ENCODE measurements around the gene EHD4.
A peak's percentile ranks its signal among the peaks of the same experiment; 100 is the strongest.

EHD4 gene

DNA sequence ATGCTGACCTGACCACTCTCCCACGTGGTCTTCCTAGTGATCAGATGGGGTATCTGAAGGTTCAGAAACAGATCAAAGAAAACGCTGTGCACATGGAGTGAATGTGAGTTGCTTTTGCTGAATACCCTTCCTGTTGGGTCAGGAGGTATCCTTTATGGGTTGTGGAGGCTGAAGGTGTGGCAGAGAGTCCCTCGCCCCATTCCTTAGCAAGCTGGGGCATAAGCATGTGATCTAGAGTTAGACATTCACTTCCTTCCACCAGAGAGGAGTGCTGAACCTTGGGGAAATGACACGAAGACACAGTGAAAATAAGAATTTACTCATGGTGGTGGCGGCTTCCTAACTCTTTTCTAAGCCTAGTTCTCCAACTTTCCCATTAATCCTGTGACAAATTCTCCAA lies 50.7 kb downstream of the EHD4 start:
- TF ChIP-seq, protein P1, sequence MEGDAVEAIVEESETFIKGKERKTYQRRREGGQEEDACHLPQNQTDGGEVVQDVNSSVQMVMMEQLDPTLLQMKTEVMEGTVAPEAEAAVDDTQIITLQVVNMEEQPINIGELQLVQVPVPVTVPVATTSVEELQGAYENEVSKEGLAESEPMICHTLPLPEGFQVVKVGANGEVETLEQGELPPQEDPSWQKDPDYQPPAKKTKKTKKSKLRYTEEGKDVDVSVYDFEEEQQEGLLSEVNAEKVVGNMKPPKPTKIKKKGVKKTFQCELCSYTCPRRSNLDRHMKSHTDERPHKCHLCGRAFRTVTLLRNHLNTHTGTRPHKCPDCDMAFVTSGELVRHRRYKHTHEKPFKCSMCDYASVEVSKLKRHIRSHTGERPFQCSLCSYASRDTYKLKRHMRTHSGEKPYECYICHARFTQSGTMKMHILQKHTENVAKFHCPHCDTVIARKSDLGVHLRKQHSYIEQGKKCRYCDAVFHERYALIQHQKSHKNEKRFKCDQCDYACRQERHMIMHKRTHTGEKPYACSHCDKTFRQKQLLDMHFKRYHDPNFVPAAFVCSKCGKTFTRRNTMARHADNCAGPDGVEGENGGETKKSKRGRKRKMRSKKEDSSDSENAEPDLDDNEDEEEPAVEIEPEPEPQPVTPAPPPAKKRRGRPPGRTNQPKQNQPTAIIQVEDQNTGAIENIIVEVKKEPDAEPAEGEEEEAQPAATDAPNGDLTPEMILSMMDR (IDR thresholded peaks at IDR 0.05; ENCODE audit: insufficient read depth, low read depth, low read length, missing control alignments): no peak
- no peak overlapping the region for H3K4me3 ChIP-seq (ENCODE audit: low read length)
- DNase-seq (ENCODE audit: low read depth): peak; percentile 44

GRCh38 chr15:41921167-41921566 lies 51.2 kb downstream of the EHD4 start:
- H3K4me3 ChIP-seq (ENCODE audit: low read length): no peak overlapping the region
- DNase-seq (ENCODE audit: low read depth): no peak
- TF ChIP-seq, protein P1 (IDR thresholded peaks at IDR 0.05; ENCODE audit: insufficient read depth, low read depth, low read length, missing control alignments): no peak

DNA sequence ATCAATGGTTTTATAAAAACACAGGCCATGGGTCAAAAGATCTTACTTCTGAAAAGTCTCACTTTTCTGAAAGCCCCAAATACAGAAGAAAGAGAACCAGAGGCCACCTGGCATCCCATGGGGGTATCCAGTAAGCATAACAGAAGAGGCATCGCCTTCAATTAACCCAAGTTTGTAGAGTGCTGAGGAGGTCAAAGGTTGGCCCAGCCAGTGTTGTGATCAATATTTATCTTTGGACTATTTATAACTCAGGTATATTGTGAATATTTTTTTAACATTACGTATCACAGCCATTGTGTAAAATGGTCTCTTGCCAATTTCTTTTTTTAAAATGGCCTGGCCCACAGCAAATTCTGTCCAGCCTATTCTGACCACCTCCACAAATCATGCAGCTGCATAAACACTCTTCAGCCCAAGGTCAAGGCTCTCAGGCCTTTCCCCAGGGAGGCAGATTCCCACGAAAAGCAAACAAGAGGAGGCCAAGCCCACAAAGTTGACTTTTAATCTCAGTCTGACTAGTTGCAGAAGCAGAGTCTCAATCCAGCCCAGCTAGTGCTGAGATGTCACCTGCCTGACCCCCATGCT lies 52.3 kb downstream of the EHD4 start:
- H3K4me3 ChIP-seq (ENCODE audit: low read length): no peak overlapping the region
- TF ChIP-seq, protein P1 (IDR thresholded peaks at IDR 0.05; ENCODE audit: insufficient read depth, low read depth, low read length, missing control alignments): no peak
- no peak for DNase-seq (ENCODE audit: low read depth)

DNA sequence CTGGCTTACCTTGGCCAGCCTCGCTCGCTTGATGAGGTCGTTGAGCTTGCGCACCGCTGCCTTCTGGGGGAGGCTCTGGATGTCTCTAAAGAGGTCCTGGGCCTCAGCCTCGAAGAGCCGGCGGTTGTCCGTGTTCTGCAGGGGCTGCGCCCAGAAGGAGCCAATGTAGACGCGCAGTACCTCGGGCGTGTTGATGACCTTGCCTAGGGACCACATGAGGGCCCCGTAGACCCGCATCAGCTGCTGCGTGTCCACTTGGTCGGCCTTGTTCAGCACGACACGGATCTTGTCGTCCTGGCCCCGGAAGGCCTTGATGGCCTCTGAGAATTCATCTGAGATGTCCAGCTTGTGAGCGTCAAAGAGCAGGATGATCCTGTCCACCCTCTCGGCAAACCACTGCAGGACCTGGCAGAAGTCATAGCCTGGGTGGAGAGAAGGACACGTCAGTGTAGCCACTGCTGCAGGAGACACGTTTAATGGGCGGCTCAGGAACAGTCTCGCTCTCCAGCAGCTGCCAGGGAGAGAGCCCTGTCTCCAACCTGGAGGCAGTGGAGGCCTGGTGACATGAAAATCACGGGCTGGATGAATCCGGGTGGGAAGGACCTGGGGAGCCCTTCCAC lies 53.0 kb downstream of the EHD4 start:
- no peak overlapping the region for H3K4me3 ChIP-seq (ENCODE audit: low read length)
- no peak for DNase-seq (ENCODE audit: low read depth)
- TF ChIP-seq, protein P1 (IDR thresholded peaks at IDR 0.05; ENCODE audit: insufficient read depth, low read depth, low read length, missing control alignments): no peak

DNA sequence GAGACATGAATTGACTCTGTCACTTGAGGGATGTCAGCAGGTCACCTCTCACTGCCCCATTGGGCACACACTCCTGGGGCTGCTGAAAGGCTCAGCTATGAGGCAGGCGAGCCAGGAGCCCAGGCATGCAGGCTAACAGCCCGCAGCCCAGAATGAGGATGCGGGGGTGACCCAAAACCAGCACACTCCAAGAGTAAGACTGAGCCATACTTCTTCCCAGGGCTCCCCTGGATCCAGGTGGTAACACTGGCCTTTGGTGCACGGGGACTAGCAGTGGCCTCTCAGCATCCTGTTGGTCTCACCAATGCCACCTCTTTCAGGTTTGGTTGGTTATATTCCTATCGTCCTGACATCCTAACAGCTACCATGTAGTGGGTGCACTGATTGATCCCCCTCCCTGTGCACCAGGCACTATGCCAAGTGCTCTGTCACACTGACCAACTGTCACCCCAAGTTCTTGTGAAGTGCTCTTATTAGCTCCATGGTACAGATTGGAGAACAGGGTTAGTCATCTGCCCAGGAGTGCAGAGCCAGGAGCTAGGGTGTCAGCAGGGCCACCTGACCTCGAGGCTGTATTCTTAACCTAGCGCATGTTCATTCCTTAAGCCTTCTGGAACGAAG lies 53.7 kb downstream of the EHD4 start:
- no peak overlapping the region for H3K4me3 ChIP-seq (ENCODE audit: low read length)
- no peak for DNase-seq (ENCODE audit: low read depth)
- TF ChIP-seq, protein P1 (IDR thresholded peaks at IDR 0.05; ENCODE audit: insufficient read depth, low read depth, low read length, missing control alignments): no peak

GRCh38 chr15:41917767-41918430 lies 54.5 kb downstream of the EHD4 start:
- no peak overlapping the region for H3K4me3 ChIP-seq (ENCODE audit: low read length)
- DNase-seq (ENCODE audit: low read depth): peak; percentile 82
- TF ChIP-seq, protein P1 (IDR thresholded peaks at IDR 0.05; ENCODE audit: insufficient read depth, low read depth, low read length, missing control alignments): no peak
